OCI-LY7 (cell line): ENCODE results near the gene DIPK1A. TPM values are rescaled to one million over a fixed set of nuclear protein-coding genes. Genes with fewer than 3 reads are reported as not detected.

Experiments used
- BruUV-seq: library from RNA; stranded (reverse); fragments of 400-500 nt; replicated peaks from 2 replicates; lab custom pipeline; 2021; lab: Mats Ljungman, UMichigan
- CTCF ChIA-PET: fragments of 300-600 bp; sonication (Branson Sonifier 250); formaldehyde crosslinking; loops from one replicate; lab custom pipeline; 2022; ENCODE audit warnings: antibody characterized with exemption; ENCODE audit not compliant: unreplicated experiment; lab: Charles Lee
- POLR2A ChIA-PET: fragments of 300-600 bp; sonication (Branson Sonifier 250); formaldehyde crosslinking; loops from one replicate; lab custom pipeline; 2022; ENCODE audit warnings: antibody characterized with exemption; lab: Charles Lee
- DNase-seq: peaks from one replicate; pipeline ENCODE4 v3.0.0-alpha.2; 2015; ENCODE audit warnings: low spot score
- H2AFZ ChIP-seq: fragments of 200-600 bp; sonication (generic), shearing (Covaris generic); 2 replicates; pipeline ENCODE4 v1.6.1; 2014; ENCODE audit warnings: mild to moderate bottlenecking, antibody characterized with exemption, low read length, moderate library complexity
- H3K27ac ChIP-seq: fragments of 200-600 bp; sonication (generic); 2 replicates; pipeline ENCODE4 v1.5.1; 2014; ENCODE audit warnings: mixed run types, low read depth, mild to moderate bottlenecking, moderate library complexity, low read length, inconsistent platforms; ENCODE audit not compliant: poor library complexity, severe bottlenecking
- H3K36me3 ChIP-seq: fragments of 200-600 bp; sonication (generic); 2 replicates; pipeline ENCODE4 v1.6.1; 2014; ENCODE audit warnings: mild to moderate bottlenecking, antibody characterized with exemption, low read length, moderate library complexity, mixed read lengths; ENCODE audit not compliant: insufficient read depth
- H3K4me1 ChIP-seq: fragments of 200-600 bp; sonication (generic); 2 replicates; pipeline ENCODE4 v1.5.1; 2014; ENCODE audit warnings: mild to moderate bottlenecking, low read length; ENCODE audit not compliant: insufficient read depth, poor library complexity, severe bottlenecking
- H3K4me2 ChIP-seq: fragments of 200-600 bp; sonication (generic); 2 replicates; pipeline ENCODE4 v1.6.1; 2014; ENCODE audit warnings: mild to moderate bottlenecking, low read length
- H3K4me3 ChIP-seq: fragments of 200-600 bp; sonication (generic); 2 replicates; pipeline ENCODE4 v1.5.1; 2014; ENCODE audit warnings: mild to moderate bottlenecking, low read depth, low read length; ENCODE audit not compliant: poor library complexity, severe bottlenecking
- H3K79me2 ChIP-seq: fragments of 200-600 bp; sonication (generic); 2 replicates; pipeline ENCODE4 v1.6.1; 2016; ENCODE audit warnings: low read depth, mild to moderate bottlenecking, low read length, moderate library complexity, mixed read lengths; ENCODE audit not compliant: insufficient read depth
- H3K9me2 ChIP-seq: fragments of 200-600 bp; sonication (generic); 2 replicates; pipeline ENCODE4 v1.6.1; 2016; ENCODE audit warnings: mild to moderate bottlenecking, low read length, mixed read lengths; ENCODE audit not compliant: insufficient read depth
- H3K9me3 ChIP-seq: fragments of 200-600 bp; sonication (generic); 2 replicates; pipeline ENCODE4 v1.6.1; 2014; ENCODE audit warnings: mild to moderate bottlenecking, mixed run types, low read length, mixed read lengths
- H4K20me1 ChIP-seq: fragments of 200-600 bp; sonication (generic); 2 replicates; pipeline ENCODE4 v1.6.1; 2014; ENCODE audit warnings: mild to moderate bottlenecking, antibody characterized with exemption, low read length, moderate library complexity, mixed read lengths; ENCODE audit not compliant: insufficient read depth
- CTCF ChIP-seq: fragments of 200-600 bp; sonication (generic); conservative IDR thresholded peaks from 2 replicates; pipeline ENCODE4 v1.5.1; 2014; ENCODE audit warnings: mild to moderate bottlenecking, antibody characterized with exemption, low read length, moderate library complexity, mixed read lengths
- EZH2phosphoT487 ChIP-seq: fragments of 200-600 bp; sonication (generic); IDR thresholded peaks from 2 replicates; pipeline ENCODE4 v1.6.1; 2018; ENCODE audit warnings: low read depth, borderline replicate concordance, mild to moderate bottlenecking, mixed run types, antibody characterized with exemption, low read length, moderate library complexity, mixed read lengths
- intact Hi-C: fragments of 100-400 bp; cut with micrococcal nuclease; formaldehyde crosslinking; loops from one replicate; pipeline ENCODE4 v1.10.0; 2022; ENCODE audit not compliant: unreplicated experiment
- total RNA-seq, 2 experiments: library from RNA; depleted of rRNA in 1 of 2; stranded (reverse); fragments of >200 nt in 1 of 2; shearing (Covaris generic) in 1 of 2; gene quantifications; 2 replicates each; pipeline ENCODE4 v1.2.3, GENCODE V29; 2014 to 2022

DIPK1A gene
- total RNA-seq, 2 experiments from 2014 or later = 13.0 to 25.4 TPM

- no TSS peak for BruUV-seq
- Histone ChIP-seq H2AFZ (peak overlapping the region; percentile 75), H3K9me2 (no peaks in the 10 kb centered on the region), H3K36me3 (no peaks in the 10 kb centered on the region), H3K4me1 (peaks cover 92% of the 10 kb centered on the region), H3K27ac (peak overlapping the region; percentile 58), H4K20me1 (no peaks in the 10 kb centered on the region), H3K4me3 (peak overlapping the region; percentile 5), H3K9me3 (no peaks in the 10 kb centered on the region), H3K4me2 (peak overlapping the region; percentile 60), H3K79me2 (peaks cover 3% of the 10 kb centered on the region; the same call in 1 of the 2 replicates)
- ChIA-PET POLR2A (interaction anchor here (0.8 to 9.8 kb wide), 7 partner anchors 9 to 132 kb away, joined by 3 to 98 read pairs (median 4); no protein-coding TSS in a partner anchor), CTCF (interaction anchor here (0.6 to 2.7 kb wide), 2 partner anchors 25 to 94 kb away, joined by 3 to 20 read pairs; no protein-coding TSS in a partner anchor)
- intact Hi-C loops = loop anchor here (1.0 kb wide), 2 partner anchors 26 to 94 kb away; no protein-coding TSS in a partner anchor
- peak; percentile 63 for DNase-seq
- TF ChIP-seq CTCF (peak; percentile 97), EZH2phosphoT487 (no peak)
These were observed 7.1 kb upstream of the DIPK1A start for GRCh38 chr1:92968138-92969032.

GRCh38 chr1:92964998-92965397, 3.7 kb upstream of the DIPK1A start:
- ChIA-PET CTCF (no interaction called here), POLR2A (interaction anchor here (0.5 to 8.8 kb wide), 6 partner anchors 7 to 126 kb away, joined by 3 to 118 read pairs (median 14); no protein-coding TSS in a partner anchor)
- intact Hi-C loops = loop anchor here (5.0 kb wide), 2 partner anchors 112 to 722 kb away; partner anchors contain the start of gene MTF2
- H3K4me1 ChIP-seq = peaks cover 69% of the 10 kb centered on the region
- peak; percentile 70 for DNase-seq
- H3K79me2 ChIP-seq = peaks cover 23% of the 10 kb centered on the region; the same call in 1 of the 2 replicates
- no peaks in the 10 kb centered on the region for H4K20me1 ChIP-seq
- no peak overlapping the region for H3K4me3 ChIP-seq
- peak overlapping the region; percentile 47; the same call in 1 of the 2 replicates for H2AFZ ChIP-seq
- H3K9me2 ChIP-seq = no peaks in the 10 kb centered on the region
- TF ChIP-seq EZH2phosphoT487 (no peak), CTCF (no peak)
- H3K4me2 ChIP-seq = peak overlapping the region; percentile 98
- peak overlapping the region; percentile 34 for H3K27ac ChIP-seq
- no peaks in the 10 kb centered on the region for H3K36me3 ChIP-seq
- no TSS peak for BruUV-seq
- H3K9me3 ChIP-seq = no peaks in the 10 kb centered on the region
